Stimulated activated CD4-positive, alpha-beta T cell treated with anti-CD3 and anti-CD28 coated beads, Interleukin-1b, Interleukin-23, amount 100 ng/mL, for 1 hour (primary cell): ENCODE measurements around the gene XPR1.

ENCODE experiments used
- DNase-seq, 2 donors: peaks; one replicate each; pipeline ENCODE4 v3.0.0-alpha.2; 2020; ENCODE audit warnings: low read depth in 2 of 2

XPR1 gene

GRCh38 chr1:180916771-180917170, 284.9 kb downstream of the XPR1 start:
- no peak for DNase-seq

- no peak for DNase-seq
Observed at GRCh38 chr1:180917306-180918065, 285.7 kb downstream of the XPR1 start.

- no peak for DNase-seq
Observed at GRCh38 chr1:180918519-180918918, 286.7 kb downstream of the XPR1 start.

- no peak for DNase-seq
Observed at GRCh38 chr1:180919183-180919700, 287.4 kb downstream of the XPR1 start.

DNA sequence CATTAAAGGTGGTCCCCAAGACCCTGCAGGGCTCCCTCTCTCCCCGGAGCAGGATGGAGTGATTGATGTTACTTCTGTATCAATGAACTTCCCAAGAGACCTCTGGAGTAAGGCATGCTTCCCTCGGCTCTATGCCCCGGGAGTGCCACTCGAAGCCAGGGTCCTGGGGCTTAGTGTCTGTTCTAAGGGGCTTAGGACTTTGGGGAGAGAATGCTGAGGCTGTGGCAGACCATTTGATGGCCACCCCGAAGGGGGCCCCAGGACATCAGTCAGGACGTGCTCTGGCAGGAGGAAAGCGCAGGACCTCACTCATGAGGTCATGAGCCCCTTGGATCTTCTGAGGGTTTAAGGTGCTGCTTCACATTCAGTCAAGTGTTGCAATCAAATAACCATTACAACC, 288.4 kb downstream of the XPR1 start:
- no peak for DNase-seq

GRCh38 chr1:180920702-180921101, 288.9 kb downstream of the XPR1 start:
- DNase-seq: no peak

- DNase-seq: no peak
Observed at GRCh38 chr1:180921386-180921785, 289.6 kb downstream of the XPR1 start.

GRCh38 chr1:180921891-180922630, 290.2 kb downstream of the XPR1 start:
- DNase-seq: no peak

DNA sequence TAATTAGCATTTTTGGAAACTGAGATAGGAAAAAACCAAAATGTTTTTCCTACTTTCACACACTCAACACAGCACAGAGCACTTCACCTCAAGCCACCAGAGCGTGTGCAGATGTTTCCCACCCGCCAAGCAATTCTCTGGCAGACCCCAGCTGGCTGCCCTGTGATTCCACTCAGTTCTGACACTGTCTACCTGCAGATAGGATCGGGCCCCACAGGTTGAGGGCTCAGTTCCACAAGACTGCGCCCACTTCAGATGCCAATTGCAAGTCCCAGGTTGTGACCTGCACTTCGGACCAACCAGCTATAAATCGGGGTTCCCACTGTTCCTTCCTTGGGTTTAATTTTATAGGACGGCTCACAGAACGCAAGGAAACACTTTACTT, 290.8 kb downstream of the XPR1 start:
- DNase-seq: no peak

GRCh38 chr1:180923021-180923841, 291.4 kb downstream of the XPR1 start:
- no peak for DNase-seq

DNA sequence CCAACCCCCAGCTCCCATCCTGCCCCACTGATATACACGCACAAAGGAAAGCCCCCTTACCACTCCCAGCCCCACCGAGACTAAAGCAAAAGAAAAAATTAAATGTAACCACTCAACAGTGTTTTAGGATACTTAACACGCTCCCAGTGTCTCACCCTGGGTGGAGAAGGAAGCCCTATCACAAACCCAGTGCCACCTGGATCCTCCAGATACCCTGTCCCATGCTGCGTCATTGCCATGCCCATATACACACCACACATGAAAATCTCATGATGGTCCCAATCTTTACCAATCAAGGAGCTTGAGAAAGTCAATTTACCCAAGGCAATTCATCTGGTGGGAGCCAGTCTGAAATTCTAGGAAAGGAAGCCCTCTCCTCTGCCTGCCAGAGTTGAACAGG, 292.1 kb downstream of the XPR1 start:
- no peak for DNase-seq

DNA sequence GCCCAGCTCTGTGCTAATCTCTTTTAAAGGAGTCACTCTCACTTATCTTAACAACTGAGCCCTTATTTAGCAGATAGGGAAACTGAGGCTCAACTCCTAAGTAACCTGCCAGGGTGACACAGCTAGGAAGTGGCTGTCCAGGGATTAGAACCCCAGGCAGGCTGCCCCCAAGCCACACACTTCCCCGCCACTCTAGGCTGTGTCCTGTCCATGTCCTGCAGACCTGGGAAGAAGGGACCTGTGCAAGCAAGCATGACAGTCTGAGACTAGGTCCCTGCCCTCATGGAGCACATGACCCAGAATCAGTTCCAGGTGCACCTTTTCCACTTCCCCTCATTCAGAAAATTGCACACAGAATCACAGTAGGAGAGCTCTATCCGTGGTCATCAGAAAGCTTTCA, 293.1 kb downstream of the XPR1 start:
- no peak for DNase-seq

- no peak for DNase-seq
Observed at GRCh38 chr1:180925471-180926051, 293.7 kb downstream of the XPR1 start.

- DNase-seq: no peak
Observed at GRCh38 chr1:180926164-180926981, 294.6 kb downstream of the XPR1 start.

GRCh38 chr1:180927348-180927747, 295.5 kb downstream of the XPR1 start:
- DNase-seq: no peak

DNA sequence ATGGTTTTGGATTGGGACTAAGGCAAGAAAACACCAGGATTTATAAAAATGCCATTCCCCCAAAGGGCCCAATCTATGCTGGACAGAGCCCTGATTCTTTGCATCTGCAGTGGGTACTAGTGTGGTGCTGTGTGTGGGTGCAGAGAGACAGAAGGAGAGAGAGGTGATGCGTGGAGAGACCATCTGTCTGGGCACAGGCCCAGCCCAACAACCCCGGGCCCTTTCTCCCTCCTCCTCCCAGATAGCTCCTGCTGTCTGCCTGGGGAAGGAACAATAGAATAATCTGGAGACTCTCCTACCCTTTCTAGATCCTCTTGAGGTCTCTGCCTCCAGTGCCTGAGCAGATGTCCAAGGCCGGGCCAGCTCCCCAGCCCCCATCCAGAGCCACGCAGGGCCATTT, 296.0 kb downstream of the XPR1 start:
- no peak for DNase-seq

DNA sequence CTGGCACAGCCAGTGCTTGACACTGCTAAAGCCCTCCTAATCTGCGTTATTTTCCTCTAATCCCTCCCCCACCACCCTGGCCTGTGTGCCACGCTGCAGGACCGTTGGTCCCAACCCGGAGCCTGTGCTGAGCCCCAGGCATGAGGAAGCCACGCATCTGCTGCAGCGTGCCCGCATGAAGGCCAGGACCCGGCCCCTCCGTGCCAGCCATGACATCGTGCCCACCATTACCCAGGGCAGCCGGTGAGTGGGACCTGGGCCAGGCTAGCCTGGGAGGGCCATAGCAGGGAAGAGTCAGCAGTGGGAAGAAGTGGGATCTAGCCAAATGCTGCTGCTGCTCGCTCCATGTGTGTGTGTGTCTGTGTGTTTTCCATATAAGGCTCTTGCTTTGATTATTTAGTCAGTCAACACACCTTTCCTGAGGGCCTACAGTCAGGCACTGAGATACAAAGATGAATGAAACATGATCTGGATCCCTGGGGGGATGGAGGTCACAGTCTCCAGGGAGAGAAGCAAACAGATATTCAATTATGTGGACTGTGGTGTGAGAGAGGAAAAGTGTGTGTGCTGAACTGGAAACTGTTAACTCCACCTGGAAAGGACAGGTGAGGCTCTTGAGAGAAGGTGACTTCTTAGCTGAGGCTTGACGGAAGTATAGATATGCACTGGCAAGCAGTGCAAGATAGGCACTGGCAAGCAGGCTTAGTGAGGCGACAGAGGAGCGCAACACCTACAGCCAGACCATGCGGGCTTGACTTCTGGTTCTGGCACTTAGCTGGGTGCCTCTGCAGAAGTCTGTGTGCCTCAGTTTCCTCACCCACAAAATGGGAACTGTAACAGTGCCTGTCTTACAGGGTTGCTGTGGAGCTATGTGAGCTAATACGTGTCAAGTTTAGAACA, 296.8 kb downstream of the XPR1 start:
- no peak for DNase-seq

DNA sequence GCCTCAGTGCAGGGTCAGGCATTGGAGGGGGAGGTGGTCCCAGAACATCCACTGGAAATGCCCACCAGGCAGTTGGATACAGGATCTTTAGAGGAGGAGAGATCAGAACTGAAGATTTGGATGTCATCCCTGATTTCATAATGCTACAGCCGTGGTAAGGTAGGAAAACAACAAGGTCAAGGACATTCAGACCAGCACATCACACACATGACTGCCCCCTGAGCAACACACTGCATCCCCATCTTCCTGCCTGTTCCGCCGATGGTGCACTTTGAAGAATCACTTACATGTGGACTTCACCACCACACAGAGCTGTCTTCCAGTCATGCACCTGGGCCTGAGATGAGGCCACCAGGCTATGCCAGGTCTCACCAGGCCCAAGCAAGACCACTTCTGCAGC, 297.6 kb downstream of the XPR1 start:
- no peak for DNase-seq

DNA sequence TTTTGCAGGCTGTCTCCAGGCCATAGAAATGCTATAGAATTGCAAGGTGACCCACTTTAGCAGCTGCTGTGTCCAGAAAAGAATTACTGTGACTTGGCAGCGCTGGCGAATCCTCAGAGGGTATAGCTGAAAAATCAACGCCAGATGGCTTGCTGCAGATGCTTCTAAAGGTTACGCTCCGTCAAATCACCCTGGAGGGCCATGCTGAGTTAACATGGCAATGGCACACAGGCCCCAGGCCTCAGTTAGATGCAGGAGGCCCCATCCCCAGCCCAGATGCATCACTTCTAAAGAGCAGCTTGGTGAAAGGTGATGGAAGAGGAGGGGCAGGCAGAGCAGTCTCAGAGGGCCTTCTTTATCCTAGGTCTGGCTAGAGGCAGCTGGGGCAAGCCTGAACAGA, 298.9 kb downstream of the XPR1 start:
- DNase-seq: no peak

- no peak for DNase-seq
Observed at GRCh38 chr1:180931529-180931928, 299.7 kb downstream of the XPR1 start.
